Large intestine (tissue), 12 donors: ENCODE measurements around the gene GATAD1. TPM values are rescaled to one million over a fixed set of nuclear protein-coding genes. Genes with fewer than 3 reads are reported as not detected.
"Not testable (repeated sequence)": the region's sequence is repeated elsewhere in the genome, so short reads cannot be mapped to it uniquely, and the experiment has no call there.

Experiments used
- DNase-seq, 2 donors: peaks; one replicate each; pipeline versions ENCODE4 v3.0.0 to v3.0.0-alpha.2; 2013
- H3K27ac ChIP-seq: one replicate; pipeline ENCODE4 v1.5.1; 2013; ENCODE audit warnings: low read length
- H3K27me3 ChIP-seq: 2 replicates; pipeline ENCODE4 v1.6.1; 2013; ENCODE audit warnings: low read length; ENCODE audit not compliant: control insufficient read depth, insufficient read depth
- H3K36me3 ChIP-seq: 2 replicates; pipeline ENCODE4 v1.6.1; 2013; ENCODE audit warnings: low read length; ENCODE audit not compliant: control insufficient read depth, insufficient read depth
- H3K4me1 ChIP-seq: one replicate; pipeline ENCODE4 v1.6.1; 2013; ENCODE audit warnings: low read length; ENCODE audit not compliant: control insufficient read depth, insufficient read depth
- H3K4me3 ChIP-seq: one replicate; pipeline ENCODE4 v1.5.1; 2013; ENCODE audit warnings: low read length
- H3K9me3 ChIP-seq: one replicate; pipeline ENCODE4 v1.6.1; 2013; ENCODE audit warnings: mild to moderate bottlenecking, low read depth, low read length, moderate library complexity; ENCODE audit not compliant: control insufficient read depth
- WGBS: methylation state at CpG from one replicate; pipeline ENCODE4 v1.1.5; 2013; ENCODE audit warnings: low lambda C conversion rate; ENCODE audit not compliant: insufficient coverage; 5-methylcytosine and 5-hydroxymethylcytosine counted together
- long read RNA-seq, 11 donors: transcript quantifications; one replicate each; lab custom pipeline, GENCODE V29; 2026
- polyA plus RNA-seq: library from polyadenylated mRNA; unstranded; fragments of 120-200 nt; gene quantifications from one replicate; pipeline ENCODE4 v1.2.1, GENCODE V29; 2013

GATAD1 gene, protein sequence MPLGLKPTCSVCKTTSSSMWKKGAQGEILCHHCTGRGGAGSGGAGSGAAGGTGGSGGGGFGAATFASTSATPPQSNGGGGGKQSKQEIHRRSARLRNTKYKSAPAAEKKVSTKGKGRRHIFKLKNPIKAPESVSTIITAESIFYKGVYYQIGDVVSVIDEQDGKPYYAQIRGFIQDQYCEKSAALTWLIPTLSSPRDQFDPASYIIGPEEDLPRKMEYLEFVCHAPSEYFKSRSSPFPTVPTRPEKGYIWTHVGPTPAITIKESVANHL
- polyA plus RNA-seq, result 77.0 TPM
- long read RNA-seq, donor 1, transcript GATAD1-201 (5 exons, 3,962 nt), result major isoform, 6 of 21 reads
- long read RNA-seq, donor 1, partial matches to known transcripts, result 8 of 21 reads
- long read RNA-seq, donor 1, other reads (novel, unspliced or antisense), result 0 of 21 reads
- long read RNA-seq, donor 2, transcript GATAD1-203 (3 exons, 2,017 nt), result minor isoform, 6 of 37 reads
- long read RNA-seq, donor 2, transcript GATAD1-202 (2 exons, 797 nt), result minor isoform, 5 of 37 reads
- long read RNA-seq, donor 2, transcript GATAD1-201 (5 exons, 3,962 nt), result major isoform, 15 of 37 reads
- long read RNA-seq, donor 2, partial matches to known transcripts, result 6 of 37 reads
- long read RNA-seq, donor 2, other reads (novel, unspliced or antisense), result 0 of 37 reads
- long read RNA-seq, donor 3, transcript GATAD1-201 (5 exons, 3,962 nt), result major isoform, 24 of 46 reads
- long read RNA-seq, donor 3, transcript GATAD1-204 (2 exons, 448 nt), result minor isoform, 5 of 46 reads
- long read RNA-seq, donor 3, transcript GATAD1-202 (2 exons, 797 nt), result minor isoform, 5 of 46 reads
- long read RNA-seq, donor 3, transcript GATAD1-203 (3 exons, 2,017 nt), result minor isoform, 9 of 46 reads
- long read RNA-seq, donor 3, partial matches to known transcripts, result 0 of 46 reads
- long read RNA-seq, donor 3, other reads (novel, unspliced or antisense), result 0 of 46 reads
- long read RNA-seq, donor 4, partial matches to known transcripts, result 0 of 4 reads
- long read RNA-seq, donor 4, other reads (novel, unspliced or antisense), result 0 of 4 reads
- long read RNA-seq, donor 5, transcript GATAD1-201 (5 exons, 3,962 nt), result major isoform, 7 of 13 reads
- long read RNA-seq, donor 5, partial matches to known transcripts, result 0 of 13 reads
- long read RNA-seq, donor 5, other reads (novel, unspliced or antisense), result 0 of 13 reads
- long read RNA-seq, donor 6, transcript GATAD1-203 (3 exons, 2,017 nt), result minor isoform, 5 of 30 reads
- long read RNA-seq, donor 6, transcript GATAD1-201 (5 exons, 3,962 nt), result major isoform, 19 of 30 reads
- long read RNA-seq, donor 6, partial matches to known transcripts, result 0 of 30 reads
- long read RNA-seq, donor 6, other reads (novel, unspliced or antisense), result 0 of 30 reads
- long read RNA-seq, donor 7, transcript GATAD1-201 (5 exons, 3,962 nt), result major isoform, 6 of 10 reads
- long read RNA-seq, donor 7, partial matches to known transcripts, result 0 of 10 reads
- long read RNA-seq, donor 7, other reads (novel, unspliced or antisense), result 0 of 10 reads
- long read RNA-seq, donor 8, transcript GATAD1-203 (3 exons, 2,017 nt), result minor isoform, 13 of 44 reads
- long read RNA-seq, donor 8, transcript GATAD1-201 (5 exons, 3,962 nt), result major isoform, 22 of 44 reads
- long read RNA-seq, donor 8, transcript GATAD1-204 (2 exons, 448 nt), result minor isoform, 5 of 44 reads
- long read RNA-seq, donor 8, partial matches to known transcripts, result 0 of 44 reads
- long read RNA-seq, donor 8, other reads (novel, unspliced or antisense), result 0 of 44 reads
- long read RNA-seq, donor 9, transcript GATAD1-201 (5 exons, 3,962 nt), result major isoform, 16 of 37 reads
- long read RNA-seq, donor 9, transcript GATAD1-204 (2 exons, 448 nt), result minor isoform, 5 of 37 reads
- long read RNA-seq, donor 9, partial matches to known transcripts, result 11 of 37 reads
- long read RNA-seq, donor 9, other reads (novel, unspliced or antisense), result 0 of 37 reads
- long read RNA-seq, donor 10, transcript GATAD1-201 (5 exons, 3,962 nt), result major isoform, 14 of 26 reads
- long read RNA-seq, donor 10, transcript GATAD1-203 (3 exons, 2,017 nt), result minor isoform, 5 of 26 reads
- long read RNA-seq, donor 10, partial matches to known transcripts, result 0 of 26 reads
- long read RNA-seq, donor 10, other reads (novel, unspliced or antisense), result 0 of 26 reads
- long read RNA-seq, donor 11, transcript GATAD1-201 (5 exons, 3,962 nt), result major isoform, 12 of 19 reads
- long read RNA-seq, donor 11, partial matches to known transcripts, result 0 of 19 reads
- long read RNA-seq, donor 11, other reads (novel, unspliced or antisense), result 0 of 19 reads

DNA sequence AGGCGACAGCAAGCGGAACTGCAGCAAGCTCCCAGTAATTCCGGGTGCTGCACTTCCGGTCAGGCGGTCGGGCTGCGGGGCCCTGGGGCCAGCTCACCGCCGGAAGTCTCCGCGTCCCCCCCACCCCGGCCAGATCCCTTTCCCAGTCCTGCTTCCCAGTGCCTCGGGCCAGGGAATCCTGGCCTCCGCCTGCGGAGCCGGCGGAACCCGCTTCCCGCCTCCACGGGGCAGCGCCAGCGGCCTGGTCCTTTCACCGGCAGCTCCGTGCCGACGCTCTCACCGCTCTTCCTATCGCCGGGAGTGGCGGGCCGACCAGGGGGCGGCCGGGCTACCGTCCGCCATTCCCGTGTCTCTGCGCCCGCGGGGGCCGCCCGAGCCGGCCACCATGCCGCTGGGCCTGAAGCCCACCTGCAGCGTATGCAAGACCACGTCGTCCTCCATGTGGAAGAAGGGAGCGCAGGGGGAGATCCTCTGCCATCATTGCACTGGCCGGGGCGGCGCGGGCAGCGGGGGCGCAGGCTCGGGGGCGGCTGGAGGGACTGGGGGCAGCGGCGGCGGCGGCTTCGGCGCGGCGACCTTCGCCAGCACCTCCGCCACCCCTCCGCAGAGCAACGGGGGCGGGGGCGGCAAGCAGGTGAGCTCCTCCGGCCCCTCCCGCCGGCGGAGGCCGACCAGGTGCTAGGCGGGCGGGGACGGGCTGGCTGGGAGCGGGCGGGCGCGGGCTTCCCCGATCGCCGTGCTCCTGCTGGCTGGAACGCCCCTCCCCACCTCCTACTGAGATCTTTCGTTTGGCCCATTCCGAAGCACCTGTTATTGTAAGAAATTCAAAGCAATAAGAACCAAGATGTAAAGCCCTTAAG is at the start of gene GATAD1:
Gene GATAD1 (plus strand): TSS at position 138 of the 860 bp plus-strand sequence. CDS start 248 bp downstream, at position 386.
- peak within 1 kb of the TSS; percentile 82 for H3K4me3 ChIP-seq
- H3K9me3 ChIP-seq, result no peaks in the 10 kb centered on the region
- peaks cover 27% of the 10 kb centered on the region for H3K36me3 ChIP-seq
- H3K27ac ChIP-seq, result peak within 1 kb of the TSS; percentile 97
- peak; percentile 89 to 92 for DNase-seq
- no CpG with 5 or more reads among the region's 87 CpGs for WGBS
- H3K27me3 ChIP-seq, result no peaks in the 10 kb centered on the region
- peaks cover 10% of the 10 kb centered on the region for H3K4me1 ChIP-seq

GRCh38 chr7:92397542-92397941 is 49.7 kb upstream of the GATAD1 start:
- WGBS, result 93% methylated on average over 3 of the region's 6 CpGs
- H3K27me3 ChIP-seq, result no peaks in the 10 kb centered on the region
- no peak overlapping the region for H3K4me3 ChIP-seq
- H3K9me3 ChIP-seq, result no peaks in the 10 kb centered on the region
- H3K4me1 ChIP-seq, result peaks cover 6% of the 10 kb centered on the region
- no peak for DNase-seq
- H3K27ac ChIP-seq, result no peak overlapping the region
- peaks cover 33% of the 10 kb centered on the region for H3K36me3 ChIP-seq

- DNase-seq, result no peak
- Histone ChIP-seq H3K27me3 (no peaks in the 10 kb centered on the region), H3K4me1 (peaks cover 26% of the 10 kb centered on the region), H3K4me3 (no peak overlapping the region), H3K36me3 (peaks cover 31% of the 10 kb centered on the region), H3K27ac (no peak overlapping the region), H3K9me3 (no peaks in the 10 kb centered on the region)
- no CpG with 5 or more reads among the region's 2 CpGs for WGBS
These were observed 47.3 kb upstream of the GATAD1 start for GRCh38 chr7:92400013-92400412.

GRCh38 chr7:92402920-92403759 is 44.1 kb upstream of the GATAD1 start:
- peak overlapping the region; percentile 67 for H3K27ac ChIP-seq
- no peaks in the 10 kb centered on the region for H3K9me3 ChIP-seq
- H3K36me3 ChIP-seq, result peaks cover 9% of the 10 kb centered on the region
- no peaks in the 10 kb centered on the region for H3K27me3 ChIP-seq
- DNase-seq, result peak; percentile 68 to 88
- WGBS, result no CpG with 5 or more reads among the region's 4 CpGs
- peaks cover 26% of the 10 kb centered on the region for H3K4me1 ChIP-seq
- no peak overlapping the region for H3K4me3 ChIP-seq

DNA sequence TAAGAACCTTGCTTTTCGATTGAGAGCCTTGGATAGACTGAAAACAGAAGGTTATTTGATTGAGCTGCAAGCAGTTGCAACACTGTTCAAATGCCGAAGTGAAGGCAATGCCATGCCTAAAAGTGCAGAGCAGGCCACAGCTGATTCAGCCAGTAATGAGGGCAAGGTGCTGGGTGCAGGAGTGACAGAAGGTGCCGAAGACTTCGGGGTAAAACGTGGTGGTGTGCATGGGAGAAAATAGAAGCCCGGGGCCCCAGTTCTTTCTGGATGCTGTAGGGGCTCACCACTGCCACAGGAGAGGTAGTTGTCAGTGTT is 43.6 kb upstream of the GATAD1 start:
- no peak overlapping the region for H3K4me3 ChIP-seq
- H3K9me3 ChIP-seq, result no peaks in the 10 kb centered on the region
- H3K27me3 ChIP-seq, result no peaks in the 10 kb centered on the region
- no peak for DNase-seq
- 80% methylated on average over 1 of the region's 6 CpGs for WGBS
- H3K4me1 ChIP-seq, result peaks cover 26% of the 10 kb centered on the region
- H3K36me3 ChIP-seq, result peaks cover 4% of the 10 kb centered on the region
- H3K27ac ChIP-seq, result peak overlapping the region; percentile 67

GRCh38 chr7:92404170-92404614 is 43.1 kb upstream of the GATAD1 start:
- Histone ChIP-seq H3K36me3 (peaks cover 3% of the 10 kb centered on the region), H3K4me1 (peaks cover 26% of the 10 kb centered on the region), H3K9me3 (no peaks in the 10 kb centered on the region), H3K27ac (peak overlapping the region; percentile 67), H3K27me3 (no peaks in the 10 kb centered on the region), H3K4me3 (no peak overlapping the region)
- no peak for DNase-seq
- no CpG with 5 or more reads among the region's 6 CpGs for WGBS

DNA sequence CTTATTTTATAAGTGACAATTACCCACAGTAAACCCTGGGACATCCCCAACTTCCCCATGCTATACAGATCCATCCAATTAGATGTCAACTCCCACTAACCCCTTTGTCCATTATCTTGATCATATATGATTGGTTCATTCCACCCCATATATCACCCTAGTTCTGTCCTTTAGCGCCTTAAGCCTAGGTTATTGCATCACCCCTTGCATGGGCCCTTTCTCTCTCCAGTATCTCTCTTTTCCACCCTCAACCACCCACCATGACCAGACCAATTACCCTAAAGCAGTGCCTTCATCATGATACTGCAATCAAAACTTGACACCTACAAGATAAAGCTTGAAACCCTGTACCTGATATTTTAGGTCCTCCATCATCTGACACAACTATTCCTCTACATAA is 37.9 kb upstream of the GATAD1 start:
- no peak overlapping the region for H3K27ac ChIP-seq
- no peaks in the 10 kb centered on the region for H3K36me3 ChIP-seq
- WGBS, result 100% methylated on average over 1 of the region's 1 CpG
- H3K4me3 ChIP-seq, result no peak overlapping the region
- no peaks in the 10 kb centered on the region for H3K9me3 ChIP-seq
- peaks cover 6% of the 10 kb centered on the region for H3K4me1 ChIP-seq
- H3K27me3 ChIP-seq, result no peaks in the 10 kb centered on the region
- no peak for DNase-seq

DNA sequence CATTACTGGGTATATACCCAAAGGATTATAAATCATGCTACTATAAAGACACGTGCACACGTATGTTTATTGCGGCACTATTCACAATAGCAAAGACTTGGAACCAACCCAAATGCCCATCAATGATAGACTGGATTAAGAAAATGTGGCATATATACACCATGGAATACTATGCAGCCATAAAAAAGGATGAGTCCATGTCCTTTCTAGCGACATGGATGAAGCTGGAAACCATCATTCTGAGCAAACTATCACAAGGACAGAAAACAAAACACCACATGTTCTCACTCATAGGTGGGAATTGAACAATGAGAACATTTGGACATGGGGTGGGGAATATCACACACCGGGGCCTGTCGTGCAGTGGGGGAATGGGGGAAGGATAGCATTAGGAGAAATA is 37.1 kb upstream of the GATAD1 start:
- not testable (repeated sequence) for H3K9me3 ChIP-seq, H3K27me3 ChIP-seq, DNase-seq, H3K27ac ChIP-seq, H3K36me3 ChIP-seq, H3K4me3 ChIP-seq, H3K4me1 ChIP-seq
- WGBS, result no CpG with 5 or more reads among the region's 6 CpGs
